Inflammatory macrophage (primary cell): ENCODE measurements around the gene PRKG1.
"Not testable (repeated sequence)": the region's sequence is repeated elsewhere in the genome, so short reads cannot be mapped to it uniquely, and the experiment has no call there.

ENCODE experiments used
- DNase-seq, 2 donors: peaks; one replicate each; pipeline ENCODE4 v3.0.0-alpha.2; 2020 to 2022

The PRKG1 gene

DNA sequence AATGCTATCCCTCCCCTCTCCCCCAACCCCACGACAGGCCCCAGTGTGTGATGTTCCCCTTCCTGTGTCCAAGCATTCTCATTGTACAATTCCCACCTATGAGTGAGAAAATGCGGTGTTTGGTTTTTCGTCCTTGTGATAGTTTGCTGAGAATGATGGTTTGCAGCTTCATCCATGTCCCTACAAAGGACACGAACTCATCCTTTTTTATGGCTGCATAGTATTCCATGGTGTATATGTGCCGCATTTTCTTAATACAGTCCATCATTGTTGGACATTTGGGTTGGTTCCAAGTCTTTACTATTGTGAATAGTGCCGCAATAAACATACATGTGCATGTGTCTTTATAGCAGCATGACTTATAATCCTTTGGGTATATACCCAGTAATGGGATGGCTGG, 201.8 kb downstream of the PRKG1 start:
- DNase-seq, result not testable (repeated sequence)

- not testable (repeated sequence) for DNase-seq
Observed at GRCh38 chr10:51281387-51281786, 207.1 kb downstream of the PRKG1 start.

- no peak for DNase-seq
Observed at GRCh38 chr10:51285601-51286000, 211.3 kb downstream of the PRKG1 start.

- no peak for DNase-seq
Observed at GRCh38 chr10:51288511-51288910, 214.2 kb downstream of the PRKG1 start.

DNA sequence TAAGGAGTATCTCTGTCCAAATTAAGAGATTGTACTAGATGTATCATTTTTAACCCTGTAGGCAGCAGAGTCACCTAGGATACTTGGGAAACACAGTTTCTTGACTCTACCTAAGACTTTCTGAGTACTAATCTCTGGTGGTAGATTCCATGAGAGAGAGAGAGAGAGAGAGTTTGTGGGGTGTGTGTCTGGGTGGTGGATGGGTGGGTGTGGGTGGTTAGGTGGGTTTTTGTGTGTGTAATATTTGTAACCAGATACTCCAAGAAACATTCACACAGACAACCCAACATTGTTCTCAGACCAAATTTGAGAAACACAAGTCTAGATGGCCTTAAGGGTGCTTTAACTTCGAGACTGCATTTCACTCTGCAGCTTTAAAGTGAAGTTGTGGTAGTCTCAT, 215.2 kb downstream of the PRKG1 start:
- DNase-seq, result no peak

DNA sequence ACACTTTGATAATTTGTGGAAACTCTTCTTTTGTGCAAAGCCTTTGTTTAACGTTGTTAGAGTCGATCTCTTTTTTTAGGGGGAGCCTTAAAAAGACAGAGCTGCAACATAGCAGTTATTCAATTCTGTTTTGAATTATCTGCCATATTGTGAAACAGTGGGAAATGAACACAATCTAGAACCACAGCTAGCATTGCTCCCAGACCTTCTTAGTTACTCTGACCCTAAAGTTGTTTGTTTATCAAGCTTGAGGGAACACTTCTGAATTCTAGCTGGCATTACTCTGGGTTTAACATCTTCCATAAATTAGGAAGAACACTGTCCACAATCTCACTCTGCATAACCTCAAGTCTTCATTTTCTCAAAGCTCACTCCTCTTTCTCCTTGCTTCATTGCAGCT, 217.7 kb downstream of the PRKG1 start:
- DNase-seq, result no peak

- no peak for DNase-seq
Observed at GRCh38 chr10:51297438-51297837, 223.2 kb downstream of the PRKG1 start.

DNA sequence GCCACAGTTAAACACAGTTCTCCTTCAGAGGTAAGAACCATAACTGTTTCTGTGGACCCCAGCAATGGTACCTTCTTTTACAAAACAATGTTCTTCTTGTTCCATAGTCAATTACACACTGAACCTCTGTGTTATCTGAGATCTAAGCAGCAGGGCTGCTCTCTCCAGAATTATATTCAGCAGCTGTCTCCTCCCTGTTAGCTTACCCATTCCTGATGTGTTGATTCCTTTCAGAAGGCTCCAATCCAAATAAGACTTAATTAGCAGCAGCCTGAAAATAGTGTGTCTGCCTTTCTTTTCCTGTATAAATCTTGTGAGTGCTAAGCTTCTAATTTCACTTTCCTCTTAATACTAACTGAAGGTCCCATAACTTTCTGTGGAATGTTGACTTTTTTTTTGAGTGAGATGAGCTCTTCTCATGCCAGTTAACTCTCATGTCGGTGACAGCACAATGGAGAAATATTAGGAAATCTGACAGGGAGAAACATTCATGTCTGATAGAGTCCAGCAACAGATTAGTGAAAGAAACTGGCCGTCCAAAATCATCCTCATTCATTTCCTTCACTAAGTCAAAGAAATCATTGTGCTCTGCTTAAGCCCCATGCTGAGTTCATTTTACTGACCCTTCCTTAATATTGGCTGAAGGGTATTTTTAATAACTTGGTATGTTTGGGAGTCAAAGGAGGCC, 226.5 kb downstream of the PRKG1 start:
- DNase-seq, result no peak

DNA sequence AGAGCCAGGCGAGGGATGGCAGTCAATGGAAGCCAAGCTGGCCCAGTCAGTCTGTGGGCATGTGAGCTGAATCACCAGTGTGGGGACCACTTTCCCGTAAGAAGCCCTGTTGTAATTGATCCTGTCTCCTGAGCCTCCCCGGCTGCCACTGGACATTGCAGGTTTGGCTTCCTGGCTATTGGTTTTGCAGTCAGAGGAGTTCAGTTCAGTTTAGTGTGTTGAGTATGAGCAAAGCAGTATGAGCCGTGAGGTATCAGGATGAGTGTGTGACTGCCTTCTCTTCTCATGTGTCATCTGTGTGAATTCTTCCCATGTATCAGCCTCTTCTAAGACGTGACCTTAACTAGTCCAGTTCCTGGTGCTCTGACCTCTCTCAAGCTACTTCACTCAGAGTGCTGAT, 227.4 kb downstream of the PRKG1 start:
- no peak for DNase-seq

DNA sequence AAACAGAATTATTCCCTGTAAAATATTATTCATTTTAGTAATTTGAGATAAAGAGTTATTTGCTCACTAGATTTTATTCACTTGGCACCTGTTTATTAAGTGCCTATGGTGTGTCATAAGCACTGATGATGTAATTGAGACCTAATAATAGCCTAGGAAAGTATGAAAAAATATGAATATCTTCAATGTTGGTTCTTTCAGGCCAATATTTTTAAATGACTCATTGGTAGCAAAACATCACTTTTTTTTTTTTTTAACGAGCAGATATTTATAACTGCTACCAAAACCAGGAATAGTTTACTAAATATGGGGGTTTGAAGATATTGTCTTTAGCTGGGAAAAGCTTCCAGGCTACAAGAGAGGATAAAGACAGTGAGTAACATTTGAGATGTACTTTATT, 228.0 kb downstream of the PRKG1 start:
- no peak for DNase-seq

DNA sequence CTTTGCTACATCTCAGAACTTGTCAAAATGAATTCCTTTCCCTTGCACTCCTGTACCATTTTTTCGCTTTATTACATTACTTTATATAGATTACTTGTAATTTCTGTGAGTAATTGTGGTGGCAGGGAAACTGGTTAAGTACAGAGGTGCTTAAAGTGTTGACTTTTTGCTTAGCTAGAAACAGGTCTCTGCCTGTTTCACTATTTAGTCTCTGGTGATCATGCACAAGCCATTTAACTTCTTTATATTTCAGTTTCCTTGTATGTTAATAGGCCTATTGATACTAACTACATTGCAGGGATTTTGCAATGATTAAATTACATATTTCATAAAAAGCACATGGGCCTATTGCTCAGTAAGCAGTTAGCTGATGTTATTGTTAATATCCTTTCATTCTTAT, 233.8 kb downstream of the PRKG1 start:
- no peak for DNase-seq

- DNase-seq, result no peak
Observed at GRCh38 chr10:51311228-51311627, 236.9 kb downstream of the PRKG1 start.

- no peak for DNase-seq
Observed at GRCh38 chr10:51312817-51313216, 238.5 kb downstream of the PRKG1 start.

- DNase-seq, result no peak
Observed at GRCh38 chr10:51313251-51313650, 239.0 kb downstream of the PRKG1 start.

GRCh38 chr10:51313773-51314478, 239.6 kb downstream of the PRKG1 start:
- DNase-seq, result no peak

GRCh38 chr10:51314481-51314880, 240.2 kb downstream of the PRKG1 start:
- no peak for DNase-seq

DNA sequence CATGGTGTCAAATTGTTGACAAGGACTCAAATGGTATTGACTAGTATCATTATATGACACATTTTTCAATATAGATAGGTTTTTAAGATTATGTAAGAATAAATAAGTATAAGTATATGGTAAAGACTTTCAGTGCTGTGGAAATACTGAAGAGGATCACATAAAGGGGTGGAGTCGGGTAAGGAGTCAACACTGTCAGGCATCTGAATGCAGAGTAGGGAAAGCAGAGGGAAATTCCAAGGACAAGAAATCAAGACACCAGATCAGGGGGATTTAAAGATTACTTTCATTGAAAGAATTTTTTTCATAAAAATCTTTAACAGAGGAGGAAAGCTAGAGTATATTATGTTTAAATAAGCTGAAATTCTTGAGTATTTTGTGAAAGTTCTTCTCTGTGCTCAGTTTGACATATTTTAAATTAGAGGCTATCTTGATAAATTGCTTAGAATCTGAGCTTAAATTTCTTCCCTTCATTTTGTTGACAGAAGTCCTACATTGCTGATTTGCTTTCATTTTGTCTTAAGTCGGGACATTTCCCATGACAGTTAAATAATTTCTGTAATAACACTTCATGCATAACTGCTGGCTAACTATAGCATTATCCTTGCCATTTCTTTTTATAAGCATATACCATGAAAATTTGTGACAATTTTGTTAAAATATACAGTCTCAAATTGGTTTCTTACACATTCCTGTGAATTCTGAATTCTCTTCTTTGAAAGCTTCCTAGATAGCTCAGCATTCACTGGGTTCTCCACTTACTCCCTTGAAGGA, 244.3 kb downstream of the PRKG1 start:
- no peak for DNase-seq

- no peak for DNase-seq
Observed at GRCh38 chr10:51319173-51319435, 244.8 kb downstream of the PRKG1 start.

- DNase-seq, result no peak
Observed at GRCh38 chr10:51321300-51321699, 247.0 kb downstream of the PRKG1 start.

- DNase-seq, result no peak
Observed at GRCh38 chr10:51321980-51322379, 247.7 kb downstream of the PRKG1 start.

GRCh38 chr10:51325649-51326048, 251.4 kb downstream of the PRKG1 start:
- no peak for DNase-seq

GRCh38 chr10:51326174-51326573, 251.9 kb downstream of the PRKG1 start:
- DNase-seq, result no peak

GRCh38 chr10:51327432-51327831, 253.1 kb downstream of the PRKG1 start:
- DNase-seq, result no peak

DNA sequence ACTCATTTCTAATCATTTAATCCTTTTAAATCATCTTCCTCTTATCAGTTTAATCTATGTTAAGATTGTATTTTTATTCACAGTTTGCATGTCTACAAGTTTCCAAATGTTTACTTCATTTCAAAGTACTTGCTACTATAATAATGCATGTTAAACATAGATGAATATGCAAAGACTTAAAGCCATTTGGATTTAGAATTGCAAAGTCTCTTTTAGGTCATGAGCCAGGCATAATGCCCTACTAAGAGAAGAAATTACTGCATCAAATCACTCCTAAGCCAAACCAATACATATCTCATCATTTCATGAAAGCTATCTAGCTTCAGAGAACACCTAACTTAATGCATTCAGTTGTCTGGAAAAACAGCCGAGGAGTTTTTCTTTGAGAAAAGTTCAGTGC, 266.1 kb downstream of the PRKG1 start:
- DNase-seq, result no peak
